ENCODE results near the gene ADD3.
"Not testable (repeated sequence)": the region's sequence is repeated elsewhere in the genome, so short reads cannot be mapped to it uniquely, and the experiment has no call there.

ADD3 gene

DNA sequence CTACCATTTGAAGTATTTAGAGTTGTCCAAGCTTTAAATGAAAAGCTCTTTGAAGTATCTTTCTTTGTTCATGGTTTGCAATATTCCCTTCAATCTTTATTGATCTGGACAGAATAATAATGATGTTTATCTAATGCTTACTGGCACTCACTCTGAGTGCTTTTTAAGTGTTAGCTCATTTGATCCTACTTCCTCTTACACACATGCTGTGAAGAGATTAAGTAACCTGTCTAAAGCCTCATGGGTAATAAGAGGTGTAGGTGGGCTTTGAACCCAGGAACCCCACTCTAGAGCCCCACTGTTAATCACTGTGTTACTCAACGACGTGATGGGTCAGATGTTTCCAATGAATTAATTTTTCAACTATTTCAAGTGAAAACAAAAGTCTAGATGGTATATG lies 31.1 kb upstream of the ADD3 start:
- DNase-seq: peak; percentile 36

DNA sequence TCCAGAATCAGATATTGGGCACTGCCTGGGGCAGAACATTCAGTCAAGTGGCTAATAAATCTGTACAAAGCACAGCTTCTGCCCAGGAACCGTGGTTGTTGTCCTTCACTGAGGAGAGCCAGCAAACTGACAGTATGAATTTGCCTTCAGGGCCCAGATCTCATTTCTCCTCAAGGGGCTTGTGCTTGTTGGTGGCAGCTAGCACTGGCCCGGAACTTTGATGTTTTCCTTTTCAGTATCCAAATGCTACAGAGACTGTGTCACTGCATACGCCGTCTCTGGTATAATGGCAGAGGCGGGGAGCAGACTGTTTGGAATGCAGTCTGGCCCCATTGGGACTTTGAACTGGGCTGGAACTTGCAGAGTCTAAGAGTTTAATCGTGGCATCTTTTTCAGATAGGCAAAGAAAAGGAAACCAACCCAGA lies 30.4 kb upstream of the ADD3 start:
- DNase-seq: peak; percentile 58

DNA sequence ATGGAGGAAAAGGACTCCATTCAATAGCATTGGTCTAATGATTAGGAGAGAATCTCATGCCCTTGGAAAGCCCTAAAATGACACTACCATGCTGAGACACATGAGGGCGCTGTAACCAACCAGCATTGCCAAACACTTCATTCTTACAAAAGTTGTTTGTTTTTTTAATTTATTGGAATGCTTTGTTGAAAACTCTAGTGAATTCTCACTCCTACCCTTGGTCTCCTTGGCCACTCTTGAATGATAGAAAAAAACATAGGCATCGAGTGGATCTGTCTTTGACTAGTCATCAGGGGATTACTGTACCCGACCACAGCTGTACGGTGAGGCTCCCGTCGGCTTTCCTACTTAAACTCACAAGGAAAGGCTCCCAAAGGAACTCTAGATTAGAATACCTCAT lies 29.3 kb upstream of the ADD3 start:
- DNase-seq: peak; percentile 3

DNA sequence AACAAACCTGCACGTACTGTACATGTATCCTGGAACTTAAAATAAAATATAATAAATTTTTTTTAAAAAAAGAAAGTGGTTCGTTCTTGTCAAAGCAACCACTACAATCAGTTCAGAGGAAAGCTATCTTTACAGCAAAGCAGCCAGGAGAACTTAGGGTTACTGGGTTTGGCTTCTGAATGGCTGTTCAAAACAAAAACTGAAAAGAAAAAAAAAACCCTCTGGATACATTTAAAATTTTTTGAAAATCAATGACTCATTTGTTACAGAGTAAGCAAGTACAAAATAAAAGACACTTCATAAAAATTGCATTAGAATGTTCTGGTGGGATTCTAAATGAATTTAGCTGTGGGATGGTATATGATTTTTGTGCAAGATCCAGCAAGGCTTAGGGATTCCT lies 28.6 kb upstream of the ADD3 start:
- no peak for DNase-seq

DNA sequence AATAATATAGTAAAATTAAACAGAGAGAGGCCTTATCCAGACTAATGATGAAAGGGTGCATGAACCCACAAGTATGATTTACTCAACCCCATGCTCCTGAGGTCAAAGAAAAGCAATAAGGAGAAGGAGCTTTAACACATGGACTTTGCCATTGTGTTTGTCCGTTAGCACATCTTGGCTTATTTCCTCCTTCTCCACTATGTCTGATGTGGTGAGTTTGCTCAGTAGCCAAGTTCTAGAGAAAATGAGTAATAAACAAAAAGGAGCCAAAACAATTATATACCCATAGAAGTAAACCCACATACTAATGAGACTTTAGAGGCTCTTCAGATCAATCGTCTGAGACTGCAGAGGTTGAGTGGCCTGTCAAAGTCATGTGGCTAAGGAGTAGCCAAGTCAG lies 26.1 kb upstream of the ADD3 start:
- DNase-seq: no peak

DNA sequence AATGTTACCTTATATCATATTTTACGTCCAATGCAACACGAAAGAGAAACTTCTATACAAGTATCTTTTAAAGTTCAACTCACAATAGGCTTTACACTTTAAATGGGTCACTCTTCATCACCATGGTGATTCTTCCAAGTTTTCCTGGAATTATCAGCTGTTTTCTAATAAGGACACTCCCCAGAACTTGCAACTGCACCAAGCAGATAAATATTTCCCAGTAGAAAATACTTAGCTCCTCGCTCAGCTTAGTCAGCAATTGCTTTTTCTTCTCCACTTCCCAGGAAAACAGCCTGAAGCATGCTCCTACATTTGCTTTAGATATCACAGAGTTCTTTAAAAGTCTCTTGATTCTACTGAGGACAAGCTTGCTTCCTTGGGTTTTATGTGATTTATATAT lies 25.7 kb upstream of the ADD3 start:
- no peak for DNase-seq

DNA sequence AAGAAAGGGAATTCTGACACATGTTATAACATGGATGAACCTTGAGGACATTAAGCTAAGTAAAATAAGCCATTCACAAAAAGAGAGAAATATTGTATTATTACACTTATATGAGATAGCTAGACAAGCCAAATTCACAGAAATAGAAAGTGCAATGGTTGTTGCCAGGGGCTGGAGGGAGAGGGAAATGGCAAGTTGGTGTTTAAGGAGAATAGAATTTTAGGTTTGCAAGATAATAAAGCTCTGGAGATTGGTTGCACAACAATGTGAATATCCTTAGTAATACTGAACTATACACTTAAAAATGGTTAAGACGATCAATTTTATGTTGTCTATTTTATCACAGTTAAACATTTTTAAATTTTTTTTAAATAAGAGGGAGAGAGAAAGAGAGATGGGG lies 25.0 kb upstream of the ADD3 start:
- no peak for DNase-seq

DNA sequence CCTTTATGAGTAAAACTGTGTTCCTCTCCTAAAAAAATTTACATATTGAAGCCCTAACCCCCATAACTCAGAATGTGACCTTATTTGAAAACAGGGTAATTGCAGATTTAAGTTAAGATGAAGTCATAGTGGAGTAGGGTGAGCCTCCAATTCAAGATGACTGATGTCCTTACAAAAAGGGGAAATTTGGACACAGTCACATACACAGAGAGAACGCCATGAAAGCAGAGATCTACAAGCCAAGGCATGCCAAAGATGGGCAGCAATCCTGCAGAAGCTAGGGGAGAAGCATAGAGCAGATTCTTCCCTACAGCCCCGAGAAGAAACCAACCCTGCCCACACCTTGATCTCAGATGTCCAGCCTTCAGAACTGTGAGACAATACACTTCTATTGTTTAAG lies 23.8 kb upstream of the ADD3 start:
- no peak for DNase-seq

DNA sequence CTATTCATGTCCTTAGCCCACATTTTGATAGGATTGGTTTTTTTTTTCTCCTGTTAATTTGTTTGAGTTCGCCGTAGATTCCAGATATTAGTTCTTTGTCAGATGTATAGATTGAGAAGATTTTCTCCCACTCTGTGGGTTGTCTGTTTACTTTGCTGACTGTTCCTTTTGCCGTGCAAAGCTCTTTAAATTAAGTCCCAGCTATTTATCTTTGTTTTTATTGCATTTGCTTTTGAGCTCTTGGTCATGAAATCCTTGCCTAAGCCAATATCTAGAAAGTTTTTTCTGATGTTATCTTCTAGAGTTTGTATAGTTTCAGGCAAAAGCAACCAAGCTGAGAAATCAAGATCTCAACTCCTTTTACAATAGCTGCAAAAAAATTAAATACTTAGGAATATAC lies 22.0 kb upstream of the ADD3 start:
- DNase-seq: not testable (repeated sequence)

DNA sequence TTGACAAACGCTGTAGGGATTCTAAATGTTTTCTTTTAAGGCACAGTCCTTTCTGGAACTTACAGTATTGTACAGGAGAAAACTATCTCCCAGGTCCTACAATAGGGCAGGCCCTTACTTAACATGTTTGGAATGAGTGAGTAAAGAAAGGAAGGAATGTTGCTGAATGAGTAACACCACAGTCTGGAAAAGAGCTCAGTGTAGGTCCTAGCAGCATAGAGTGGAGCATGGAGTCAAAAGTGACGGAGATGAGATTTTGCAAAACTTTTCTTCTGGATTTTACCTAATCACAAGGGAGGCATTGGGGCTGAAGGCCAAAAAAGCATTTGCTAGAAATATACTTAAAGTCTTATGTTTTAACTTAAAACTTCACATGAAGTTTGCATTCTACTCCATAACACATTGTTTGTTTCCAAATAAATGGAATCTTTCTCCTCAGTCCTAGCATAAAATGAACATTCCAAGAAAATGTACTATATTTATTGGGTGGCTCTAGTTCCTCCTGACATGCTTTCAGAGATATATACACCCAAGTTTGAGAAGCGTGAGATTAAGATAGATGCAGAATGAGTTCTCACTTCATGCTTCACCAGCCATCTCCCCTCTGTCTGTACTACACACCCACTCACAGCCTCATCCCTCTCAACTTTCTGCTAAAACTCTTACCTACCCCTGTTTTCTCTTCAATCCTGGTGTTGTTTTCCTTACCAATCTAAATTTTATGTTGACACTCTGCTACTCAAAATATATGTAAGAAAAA lies 20.2 kb upstream of the ADD3 start:
- DNase-seq: no peak

DNA sequence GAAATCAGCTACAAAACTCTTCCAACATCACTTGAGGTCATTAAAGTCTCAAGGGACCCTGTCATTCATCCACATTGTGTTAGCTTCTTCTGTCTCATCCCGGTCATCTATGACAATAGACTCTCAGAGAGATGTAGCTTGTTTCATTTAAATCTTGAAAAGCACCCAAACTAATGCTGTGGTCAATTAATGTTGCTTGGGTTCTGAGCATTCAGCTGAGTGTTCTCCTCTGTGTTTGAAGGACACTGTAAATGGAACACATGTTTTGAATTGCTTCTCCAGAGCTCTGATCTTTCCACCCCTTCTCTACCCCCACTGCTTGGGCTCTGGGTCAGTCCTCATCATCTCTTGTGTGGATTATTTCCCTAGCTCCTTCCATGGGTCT lies 19.6 kb upstream of the ADD3 start:
- no peak for DNase-seq

DNA sequence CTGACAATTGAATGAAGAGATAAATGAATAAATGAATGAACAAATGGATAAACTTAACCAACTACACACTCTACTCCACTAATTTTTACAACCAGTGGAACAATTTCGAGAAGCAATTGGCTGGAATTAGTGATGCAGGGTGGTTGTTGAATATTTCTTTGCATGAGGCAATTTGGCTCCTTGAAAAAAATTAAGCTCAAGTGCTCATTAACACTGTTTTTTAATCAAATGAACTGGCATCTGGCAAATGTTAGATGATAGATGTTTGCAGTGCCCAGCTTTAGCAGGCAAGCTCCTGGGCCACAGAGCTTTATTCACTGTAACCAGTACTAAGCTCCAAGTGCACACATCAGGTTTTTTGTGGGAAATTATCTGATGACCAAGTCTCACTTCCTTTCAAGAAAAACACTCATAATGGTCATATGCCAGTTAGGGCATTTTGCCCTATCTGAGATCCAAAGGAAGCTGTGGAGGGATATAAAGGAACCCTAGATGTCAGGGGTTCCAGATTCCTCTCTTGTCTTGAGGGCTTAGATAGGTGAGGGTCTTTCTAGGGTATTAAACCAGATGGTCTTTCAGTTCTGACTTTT lies 16.4 kb upstream of the ADD3 start:
- no peak for DNase-seq

DNA sequence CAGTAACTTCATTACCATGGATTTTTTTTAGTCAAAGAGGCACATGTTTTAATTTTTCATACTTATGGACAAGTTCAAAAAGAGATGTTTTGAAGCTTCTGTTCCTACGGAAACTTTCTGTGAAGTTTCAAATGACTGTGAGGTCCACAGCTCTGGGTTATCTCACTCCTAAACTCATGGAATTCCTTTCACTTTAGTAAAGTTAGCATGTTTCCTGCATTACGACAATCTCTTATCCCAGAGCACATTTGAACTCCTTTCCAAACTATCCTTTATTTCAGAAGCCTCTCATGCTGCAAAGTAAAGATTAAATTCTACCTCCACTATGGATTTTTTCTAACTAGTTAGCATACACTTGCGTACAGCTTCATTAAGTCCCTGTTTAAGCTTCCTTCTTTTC lies 15.3 kb upstream of the ADD3 start:
- no peak for DNase-seq

DNA sequence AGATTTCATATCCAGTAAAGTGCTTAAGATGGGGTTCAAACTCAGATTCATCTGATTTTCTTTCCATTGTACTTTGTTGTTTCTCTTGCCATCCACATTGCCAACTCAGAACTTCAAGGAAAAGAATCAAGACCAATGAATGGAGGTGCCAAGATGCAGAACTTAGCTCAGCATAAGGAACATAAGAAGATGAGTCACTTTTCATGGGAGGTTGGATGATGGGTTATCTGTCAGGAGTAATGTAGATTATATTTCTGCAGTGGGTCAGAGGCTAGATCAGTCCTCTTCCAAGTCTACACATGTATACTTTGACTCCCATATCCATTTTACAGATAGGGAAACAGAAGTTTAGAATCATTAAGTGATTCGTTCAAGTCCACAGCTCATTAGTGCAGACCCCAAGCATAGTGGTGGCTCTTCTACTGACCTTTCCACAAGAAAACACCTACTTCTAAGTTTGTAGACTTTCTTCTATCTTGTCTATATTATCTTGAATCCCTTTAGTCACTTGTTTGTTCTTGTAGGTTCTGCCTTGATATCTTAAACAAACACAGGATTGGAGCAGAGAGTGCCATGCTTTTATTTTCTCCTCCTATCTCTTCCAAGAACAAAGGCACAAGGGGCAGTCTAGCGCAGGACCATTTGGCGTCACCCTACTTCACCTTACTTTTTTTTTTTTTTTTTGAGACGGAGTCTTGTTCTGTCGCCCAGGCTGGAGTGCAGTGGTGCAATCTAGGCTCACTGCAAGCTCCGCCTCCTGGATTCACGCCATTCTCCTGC lies 14.0 kb upstream of the ADD3 start:
- no peak for DNase-seq

DNA sequence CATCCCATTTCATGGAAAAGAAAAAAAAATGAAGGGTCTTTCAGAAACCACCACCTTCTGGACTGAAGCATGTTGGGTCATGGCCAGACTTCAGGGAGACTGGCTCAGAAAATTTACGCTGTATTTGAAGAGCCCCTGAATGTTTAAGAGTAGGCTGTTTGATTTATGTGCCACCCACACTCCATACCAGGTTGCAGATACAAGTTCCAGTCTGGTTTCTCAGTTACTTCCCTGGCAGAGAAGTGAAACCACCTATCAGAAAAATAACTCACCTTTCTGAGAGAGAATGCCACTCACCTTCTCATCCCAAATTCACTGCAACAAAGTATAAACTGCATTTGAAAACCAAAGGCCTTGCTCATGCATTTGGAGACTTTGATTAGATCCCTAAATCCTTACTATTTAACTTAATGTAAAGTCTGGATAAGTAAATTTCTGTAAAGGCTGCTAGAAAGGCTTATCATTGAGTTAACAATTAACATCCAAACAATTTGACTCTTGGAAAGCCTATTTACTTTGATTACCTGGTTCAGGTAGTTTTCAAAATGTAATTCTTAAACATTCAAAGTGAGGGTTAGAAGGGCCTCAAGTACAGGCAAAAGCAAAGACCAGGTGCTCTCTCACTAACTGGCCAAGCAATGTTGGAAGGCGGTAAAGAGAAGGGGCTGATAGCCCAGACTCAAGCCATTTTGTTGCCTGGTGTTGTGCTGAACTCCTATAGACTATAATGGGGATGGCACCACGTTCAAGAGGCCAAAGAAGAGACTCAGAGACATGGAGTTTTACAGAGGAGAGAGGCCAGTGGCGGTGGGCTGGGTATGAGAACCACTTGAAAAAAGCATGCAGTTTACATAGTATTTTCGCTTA lies 12.8 kb upstream of the ADD3 start:
- no peak for DNase-seq

DNA sequence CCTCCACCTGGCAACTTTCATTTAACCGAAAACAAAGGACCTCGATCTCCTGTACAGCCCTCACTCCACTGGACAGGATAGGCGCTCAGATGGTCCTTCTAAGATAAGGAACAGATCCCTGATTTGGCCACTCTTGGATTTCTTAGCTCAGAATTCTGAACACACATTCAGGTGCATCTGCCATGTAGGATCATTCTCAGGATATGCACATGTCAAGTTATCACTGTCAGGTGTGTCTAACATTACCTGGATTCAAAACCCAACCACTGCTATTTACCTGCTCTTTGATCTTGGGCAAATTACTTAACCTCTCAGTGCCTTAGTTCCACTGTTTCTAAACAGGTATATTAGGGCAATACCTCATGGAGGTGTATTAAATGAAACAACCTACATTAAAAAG lies 12.2 kb upstream of the ADD3 start:
- DNase-seq: no peak

DNA sequence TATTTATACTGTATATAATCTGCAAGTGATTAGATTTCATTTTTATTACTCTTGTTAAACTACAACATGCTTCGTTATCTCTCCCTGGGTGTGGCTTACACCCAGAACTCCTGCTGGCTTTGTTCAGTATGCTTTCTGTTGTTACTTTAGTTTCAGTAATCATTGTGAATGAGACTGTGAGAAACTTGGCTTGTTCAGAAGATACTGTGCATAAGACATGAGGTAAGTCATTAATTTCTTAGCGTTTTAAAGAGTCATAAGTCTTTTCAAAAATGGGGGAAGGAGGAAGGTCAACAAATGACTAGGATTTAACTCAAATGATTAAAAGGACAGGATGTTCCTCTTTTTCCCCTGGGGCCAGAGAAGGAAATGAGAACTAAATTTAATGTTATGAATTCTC lies 11.6 kb upstream of the ADD3 start:
- DNase-seq: peak; percentile 2

DNA sequence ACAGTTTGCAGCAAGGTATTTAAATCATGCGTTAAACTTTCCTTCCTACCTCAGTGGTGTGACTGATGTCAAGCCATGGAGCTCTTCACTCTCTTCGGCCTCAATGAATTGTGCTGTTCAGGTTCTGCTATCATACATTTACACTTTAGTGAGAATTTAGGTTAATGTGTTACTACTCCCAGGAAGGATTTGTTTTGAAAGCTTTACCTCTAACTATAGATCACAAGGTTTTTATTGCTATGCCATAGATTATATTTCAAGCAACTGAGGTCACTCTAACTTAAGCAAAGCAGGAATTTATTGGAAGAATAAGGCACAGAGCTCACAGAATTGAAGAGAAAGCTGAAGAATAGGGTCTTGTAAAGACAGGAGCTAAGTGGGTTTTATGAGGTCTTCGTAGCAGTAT lies 11.0 kb upstream of the ADD3 start:
- no peak for DNase-seq

DNA sequence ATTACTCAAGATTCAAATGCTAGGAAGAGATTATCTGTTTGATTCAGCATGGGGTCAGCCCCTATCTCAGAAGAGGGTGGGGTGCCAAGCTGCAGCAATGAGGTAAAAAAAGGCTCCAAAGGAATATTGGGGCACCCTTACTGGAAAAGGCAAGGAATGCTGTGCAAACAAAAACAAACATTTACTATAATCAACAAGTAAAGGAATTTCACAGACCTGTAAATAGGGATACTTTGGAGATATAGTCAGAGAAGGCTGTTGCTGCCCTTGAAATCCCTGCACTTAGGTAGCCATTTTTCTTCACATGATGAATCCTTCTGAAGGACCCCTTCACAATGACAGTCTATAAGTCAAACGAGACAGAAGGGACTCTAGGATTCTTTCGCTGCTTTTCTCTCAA lies 10.6 kb upstream of the ADD3 start:
- no peak for DNase-seq

DNA sequence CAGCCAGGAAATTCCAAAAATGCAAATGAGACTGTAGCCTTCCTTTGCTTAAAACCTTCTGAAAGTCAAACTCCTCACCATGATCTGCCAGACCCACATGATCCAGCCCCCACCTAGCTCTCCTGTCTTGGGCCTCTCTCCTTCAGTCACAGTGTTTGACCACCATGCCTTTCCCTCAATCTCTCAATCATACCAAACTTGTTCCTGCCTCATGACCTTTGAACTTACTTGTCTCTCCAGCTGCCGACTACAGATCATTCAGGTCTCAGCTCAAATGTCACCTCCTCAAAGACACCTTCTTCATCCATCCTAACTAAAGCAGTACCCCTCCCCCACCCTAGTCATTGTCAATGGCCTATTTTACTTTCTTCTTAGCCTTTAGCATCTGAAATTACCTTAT lies 9.3 kb upstream of the ADD3 start:
- DNase-seq: no peak

DNA sequence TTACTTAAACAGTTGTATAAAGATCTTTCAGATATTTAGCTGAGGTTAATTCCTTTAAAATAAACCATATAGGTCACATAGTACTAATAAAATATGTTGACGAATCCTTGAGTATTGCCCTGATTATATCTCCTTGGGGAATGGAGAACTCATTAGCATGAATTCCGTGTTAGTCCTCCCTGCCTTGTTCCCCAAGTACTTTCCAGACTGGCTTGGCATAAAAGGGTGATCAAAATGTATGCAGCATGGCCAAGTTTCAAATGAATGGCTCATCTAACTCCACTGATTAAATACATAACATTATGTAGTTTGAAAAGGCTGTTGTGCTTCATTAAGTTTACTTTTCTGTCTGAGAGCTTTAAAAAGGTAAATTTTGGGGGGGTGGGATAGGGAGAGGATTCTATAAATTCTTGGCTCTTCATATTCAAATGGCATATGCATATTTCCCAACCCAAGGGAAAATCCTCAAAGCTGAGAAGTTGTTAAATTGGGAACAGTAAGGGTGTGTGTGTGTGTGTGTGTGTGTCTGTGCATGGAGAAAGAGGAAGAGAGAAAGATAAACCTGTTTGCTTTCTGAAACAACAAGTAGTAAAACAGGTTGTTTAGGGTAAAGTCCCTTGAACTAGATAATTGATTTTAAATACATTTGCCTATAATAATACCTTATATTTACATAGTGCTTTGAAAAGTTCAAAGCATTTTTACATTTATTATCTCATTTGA lies 4.8 kb upstream of the ADD3 start:
- peak; percentile 21 for DNase-seq

DNA sequence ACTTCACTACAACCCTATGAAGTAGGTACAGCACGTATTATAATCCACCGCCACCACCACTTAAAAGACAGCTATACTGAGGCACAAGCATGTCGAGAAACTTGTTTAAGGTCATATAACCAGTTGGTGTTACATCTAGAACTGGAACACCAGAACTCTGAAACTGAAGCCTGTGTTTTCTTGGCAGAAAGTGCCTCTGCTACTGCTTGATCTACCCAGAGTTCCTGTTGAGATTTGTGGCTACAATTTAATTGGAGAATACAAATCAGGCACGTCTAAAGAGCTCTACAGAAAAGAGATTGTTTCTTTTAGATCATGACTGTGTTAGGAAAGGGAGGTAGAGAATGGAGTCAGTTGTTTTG lies 4.3 kb upstream of the ADD3 start:
- no peak for DNase-seq

DNA sequence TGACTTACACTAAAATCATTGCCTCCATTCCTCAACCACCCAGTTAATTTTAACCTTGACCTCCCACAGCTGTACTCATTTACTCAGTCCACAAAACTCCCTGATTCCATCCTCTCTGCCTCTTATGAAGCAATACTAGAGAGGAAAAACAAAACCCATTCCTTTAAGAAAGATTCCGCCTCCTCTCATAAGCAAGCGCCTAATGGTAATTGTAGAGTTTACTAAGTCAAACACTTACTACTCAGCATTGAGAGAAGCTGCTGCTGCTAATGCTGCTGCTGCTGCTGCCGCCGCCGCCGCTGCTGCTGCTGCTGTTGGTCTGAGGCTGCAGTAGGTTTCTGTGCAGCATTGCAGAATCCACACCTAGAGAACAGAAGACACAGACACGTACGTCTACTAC lies 2.1 kb upstream of the ADD3 start:
- peak; percentile 64 for DNase-seq
